GM12875 (cell line): ENCODE results near the gene PC.

Experiments used
- H3K4me3 ChIP-seq: one replicate; pipeline ENCODE4 v1.5.1; 2011; ENCODE audit warnings: low read depth, low read length, control low read depth
- CTCF ChIP-seq: IDR thresholded peaks from 2 replicates; pipeline ENCODE4 v1.5.1; 2011; ENCODE audit warnings: low read depth, mild to moderate bottlenecking, control low read depth, inconsistent platforms, low read length, moderate library complexity, borderline replicate concordance; ENCODE audit not compliant: insufficient read depth

The PC gene

GRCh38 chr11:66879583-66879982, 78.6 kb downstream of the PC start:
- H3K4me3 ChIP-seq: no peak overlapping the region
- no peak for TF ChIP-seq CTCF

GRCh38 chr11:66879000-66879399, 79.2 kb downstream of the PC start:
- no peak for TF ChIP-seq CTCF
- H3K4me3 ChIP-seq: no peak overlapping the region

- H3K4me3 ChIP-seq: no peak overlapping the region
- no peak for TF ChIP-seq CTCF
Observed at GRCh38 chr11:66878474-66878873, 79.7 kb downstream of the PC start.

GRCh38 chr11:66877588-66878385, 80.4 kb downstream of the PC start:
- no peak for TF ChIP-seq CTCF
- no peak overlapping the region for H3K4me3 ChIP-seq

- no peak for TF ChIP-seq CTCF
- H3K4me3 ChIP-seq: no peak overlapping the region
Observed at GRCh38 chr11:66875378-66875777, 82.8 kb downstream of the PC start.

- no peak for TF ChIP-seq CTCF
- no peak overlapping the region for H3K4me3 ChIP-seq
Observed at GRCh38 chr11:66874232-66874631, 84.0 kb downstream of the PC start.

- TF ChIP-seq CTCF: no peak
- H3K4me3 ChIP-seq: no peak overlapping the region
Observed at GRCh38 chr11:66871521-66871901, 86.7 kb downstream of the PC start.
